A549 (cell line): ENCODE results near the gene CAMTA1.

ENCODE experiments used
- BCL3 ChIP-seq: fragments of >200 bp; sonication (Bioruptor Twin); formaldehyde crosslinking; IDR thresholded peaks from 3 replicates; pipeline ENCODE4 v1.6.1; 2016
- CEBPB ChIP-seq, 2 experiments: fragments of >200 bp in 1 of 2; sonication (Bioruptor Twin) in 1 of 2; formaldehyde crosslinking in 1 of 2; IDR thresholded peaks; 2 replicates each; pipeline ENCODE4 v1.6.1; 2012 to 2016
- CTCF ChIP-seq: fragments of >200 bp; sonication (Bioruptor Twin); formaldehyde crosslinking; IDR thresholded peaks from 3 replicates; pipeline ENCODE4 v1.5.1; 2016
- EP300 ChIP-seq, 2 experiments: fragments of >200 bp; sonication (Bioruptor Twin); formaldehyde crosslinking; IDR thresholded peaks; 2 replicates in 1 of 2; 3 replicates in 1 of 2; pipeline ENCODE4 v1.6.1; 2016 to 2017
- FOSL2 ChIP-seq, 2 experiments: fragments of 450-650 bp in 1 of 2; fragments of >200 bp in 1 of 2; sonication (Bioruptor Twin) in 1 of 2; formaldehyde crosslinking; IDR thresholded peaks; 2 replicates each; pipeline versions ENCODE4 v1.5.0 to v1.6.1; 2016 to 2020; ENCODE audit warnings: mild to moderate bottlenecking in 1 of 2, moderate library complexity in 1 of 2
- JUN ChIP-seq, 2 experiments: fragments of >200 bp; sonication (Bioruptor Twin); formaldehyde crosslinking; IDR thresholded peaks; 2 replicates in 1 of 2; 3 replicates in 1 of 2; pipeline ENCODE4 v1.6.1; 2016 to 2017
- MYC ChIP-seq: IDR thresholded peaks from 2 replicates; pipeline ENCODE4 v1.6.1; 2012; ENCODE audit warnings: mild to moderate bottlenecking, inconsistent platforms, low read length, improper control_type of control experiment, borderline replicate concordance
- NFE2L2 ChIP-seq: fragments of 150-350 bp; conservative IDR thresholded peaks from 2 replicates; pipeline ENCODE4 v1.6.1; 2014; ENCODE audit warnings: low read length
- PBX3 ChIP-seq: IDR thresholded peaks from 2 replicates; pipeline ENCODE4 v1.6.1; 2012
- PHF8 ChIP-seq: fragments of 200-600 bp; sonication (generic); IDR thresholded peaks from 2 replicates; pipeline ENCODE4 v1.6.1; 2016; ENCODE audit warnings: low read depth, mild to moderate bottlenecking, antibody characterized with exemption, moderate library complexity, borderline replicate concordance
- POLR2A ChIP-seq: IDR thresholded peaks from 2 replicates; pipeline ENCODE4 v1.6.1; 2012; ENCODE audit warnings: mild to moderate bottlenecking, low read length
- RFX5 ChIP-seq: fragments of 450-650 bp; IDR thresholded peaks from 2 replicates; pipeline ENCODE4 v1.7.1; 2014; ENCODE audit warnings: antibody characterized with exemption, mild to moderate bottlenecking, moderate library complexity
- RNF2 ChIP-seq: fragments of 200-600 bp; sonication (generic); IDR thresholded peaks from 2 replicates; pipeline ENCODE4 v1.6.1; 2016; ENCODE audit warnings: low read depth, mild to moderate bottlenecking, antibody characterized with exemption, moderate library complexity, borderline replicate concordance
- SMC3 ChIP-seq: fragments of >200 bp; sonication (Bioruptor Twin); formaldehyde crosslinking; IDR thresholded peaks from 3 replicates; pipeline ENCODE4 v1.6.1; 2018; ENCODE audit warnings: inconsistent platforms

GRCh38 chr1:7717748-7718368 is 932.6 kb downstream of the CAMTA1 start:
- TF ChIP-seq POLR2A (no peak), PBX3 (no peak), RFX5 (no peak), CTCF (no peak), JUN (IDR thresholded peaks at IDR 0.05) (no peak), PHF8 (no peak), BCL3 (no peak), EP300 (IDR thresholded peaks at IDR 0.05) (no peak), CEBPB (IDR thresholded peaks at IDR 0.05) (no peak), NFE2L2 (no peak), SMC3 (no peak), RNF2 (no peak), FOSL2 (IDR thresholded peaks at IDR 0.05) (no peak), FOSL2 (CRISPR knock-in tag; IDR thresholded peaks at IDR 0.05) (no peak), MYC (no peak)
